Activated B cell treated with CpG ODN at 0.5 μM for 24 hours (primary cell): ENCODE results near the gene ERCC6L. TPM values are rescaled to one million over a fixed set of nuclear protein-coding genes. Genes with fewer than 3 reads are reported as not detected.

ENCODE experiments used
- ATAC-seq: fragments of 200-7000 bp; cut with Tn5 transposase; one replicate; pipeline ENCODE4 v1.10.0; 2021; ENCODE audit warnings: low read depth, mild to moderate bottlenecking, moderate library complexity
- CTCF ChIA-PET: fragments of 350-600 bp; sonication (Branson Sonifier 250); formaldehyde crosslinking; loops from one replicate; lab custom pipeline; 2021; ENCODE audit warnings: antibody characterized with exemption; lab: Charles Lee
- POLR2A ChIA-PET: fragments of 350-600 bp; sonication (Branson Sonifier 250); formaldehyde crosslinking; loops from one replicate; lab custom pipeline; 2021; ENCODE audit warnings: antibody characterized with exemption; lab: Charles Lee
- DNase-seq: peaks from one replicate; pipeline ENCODE4 v3.0.0; 2022
- H3K27ac Mint-ChIP-seq: one replicate; pipeline ENCODE4 v1.8.0; 2020; ENCODE audit warnings: mixed read lengths
- H3K27me3 Mint-ChIP-seq: one replicate; pipeline ENCODE4 v1.8.0; 2021; ENCODE audit warnings: mixed read lengths
- H3K36me3 Mint-ChIP-seq: one replicate; pipeline ENCODE4 v1.8.0; 2021; ENCODE audit warnings: low read depth, mixed read lengths
- H3K4me1 Mint-ChIP-seq: one replicate; pipeline ENCODE4 v1.8.0; 2021; ENCODE audit warnings: mixed read lengths
- H3K4me3 Mint-ChIP-seq: one replicate; pipeline ENCODE4 v1.8.0; 2020; ENCODE audit warnings: mild to moderate bottlenecking, mixed read lengths
- H3K9me3 Mint-ChIP-seq: one replicate; pipeline ENCODE4 v1.8.0; 2020; ENCODE audit warnings: mixed read lengths
- CTCF ChIP-seq: fragments of 200-600 bp; IDR thresholded peaks from one replicate; pipeline ENCODE4 v1.8.0; 2022; ENCODE audit warnings: antibody characterized with exemption, mild to moderate bottlenecking
- intact Hi-C: fragments of 100-400 bp; cut with micrococcal nuclease; formaldehyde crosslinking; loops from one replicate; pipeline ENCODE4 v1.15.1; 2024
- total RNA-seq: library from RNA; stranded (reverse); gene quantifications from 2 replicates; pipeline ENCODE4 v1.2.3, GENCODE V29; 2022

The ERCC6L gene
- total RNA-seq, 1 donor from 2014 or later: 0.91 TPM

- H3K36me3 Mint-ChIP-seq: no peaks in the 10 kb centered on the region
- H3K4me1 Mint-ChIP-seq: peaks cover under 1% of the 10 kb centered on the region
- POLR2A ChIA-PET: no interaction called here
- peaks cover 5% of the 10 kb centered on the region for H3K27me3 Mint-ChIP-seq
- H3K27ac Mint-ChIP-seq: no peak overlapping the region
- intact Hi-C loops: no loop called here
- no peaks in the 10 kb centered on the region for H3K9me3 Mint-ChIP-seq
- CTCF ChIA-PET: no interaction called here
- H3K4me3 Mint-ChIP-seq: no peak overlapping the region
- TF ChIP-seq CTCF: no peak
- DNase-seq: no peak
- no peak for ATAC-seq
These were observed 21.6 kb upstream of the ERCC6L start for GRCh38 chrX:72260448-72260847.

GRCh38 chrX:72258174-72258573, 19.3 kb upstream of the ERCC6L start:
- no peak overlapping the region for H3K27ac Mint-ChIP-seq
- POLR2A ChIA-PET: no interaction called here
- H3K4me1 Mint-ChIP-seq: peaks cover 2% of the 10 kb centered on the region
- ATAC-seq (no peak), DNase-seq (no peak)
- no peaks in the 10 kb centered on the region for H3K9me3 Mint-ChIP-seq
- CTCF ChIA-PET: no interaction called here
- peaks cover 14% of the 10 kb centered on the region for H3K27me3 Mint-ChIP-seq
- H3K4me3 Mint-ChIP-seq: no peak overlapping the region
- intact Hi-C loops: no loop called here
- no peaks in the 10 kb centered on the region for H3K36me3 Mint-ChIP-seq
- no peak for TF ChIP-seq CTCF

GRCh38 chrX:72255864-72256263, 17.0 kb upstream of the ERCC6L start:
- ATAC-seq (no peak), DNase-seq (no peak)
- H3K9me3 Mint-ChIP-seq: no peaks in the 10 kb centered on the region
- intact Hi-C loops: no loop called here
- H3K27ac Mint-ChIP-seq: no peak overlapping the region
- no peak overlapping the region for H3K4me3 Mint-ChIP-seq
- no peak for TF ChIP-seq CTCF
- ChIA-PET POLR2A (no interaction called here), CTCF (no interaction called here)
- H3K36me3 Mint-ChIP-seq: no peaks in the 10 kb centered on the region
- peaks cover 2% of the 10 kb centered on the region for H3K4me1 Mint-ChIP-seq
- H3K27me3 Mint-ChIP-seq: peaks cover 19% of the 10 kb centered on the region

GRCh38 chrX:72255445-72255844, 16.6 kb upstream of the ERCC6L start:
- ATAC-seq: no peak
- intact Hi-C loops: no loop called here
- Mint-ChIP-seq H3K27me3 (peaks cover 19% of the 10 kb centered on the region), H3K27ac (no peak overlapping the region), H3K4me1 (peaks cover 2% of the 10 kb centered on the region), H3K9me3 (no peaks in the 10 kb centered on the region), H3K4me3 (no peak overlapping the region), H3K36me3 (no peaks in the 10 kb centered on the region)
- ChIA-PET POLR2A (no interaction called here), CTCF (no interaction called here)
- DNase-seq: no peak
- no peak for TF ChIP-seq CTCF

GRCh38 chrX:72254816-72255215, 16.0 kb upstream of the ERCC6L start:
- ChIA-PET CTCF (no interaction called here), POLR2A (no interaction called here)
- peaks cover 19% of the 10 kb centered on the region for H3K27me3 Mint-ChIP-seq
- no peaks in the 10 kb centered on the region for H3K36me3 Mint-ChIP-seq
- H3K9me3 Mint-ChIP-seq: no peaks in the 10 kb centered on the region
- TF ChIP-seq CTCF: no peak
- no peak overlapping the region for H3K4me3 Mint-ChIP-seq
- no peak for ATAC-seq
- H3K27ac Mint-ChIP-seq: no peak overlapping the region
- no peak for DNase-seq
- intact Hi-C loops: no loop called here
- peaks cover 2% of the 10 kb centered on the region for H3K4me1 Mint-ChIP-seq
